Duodenal mucosa (tissue), 2 donors: ENCODE measurements around the gene LMNB1.
"Not testable (repeated sequence)": the region's sequence is repeated elsewhere in the genome, so short reads cannot be mapped to it uniquely, and the experiment has no call there.

Experiments
- H3K27ac ChIP-seq: one replicate; pipeline ENCODE4 v1.7.0; 2013; ENCODE audit warnings: low read depth, low read length
- H3K27me3 ChIP-seq, 2 donors: one replicate each; pipeline ENCODE4 v1.7.0; 2013; ENCODE audit warnings: low read length in 2 of 2, control low read depth in 1 of 2; ENCODE audit not compliant: insufficient read depth in 2 of 2, control insufficient read depth in 1 of 2
- H3K36me3 ChIP-seq, 2 donors: one replicate each; pipeline ENCODE4 v1.7.0; 2013; ENCODE audit warnings: low read length in 2 of 2, control low read depth in 1 of 2; ENCODE audit not compliant: insufficient read depth in 2 of 2, control insufficient read depth in 1 of 2
- H3K4me1 ChIP-seq, 2 donors: one replicate each; pipeline ENCODE4 v1.7.0; 2013; ENCODE audit warnings: low read length in 2 of 2, control low read depth in 1 of 2; ENCODE audit not compliant: insufficient read depth in 2 of 2, control insufficient read depth in 1 of 2
- H3K4me3 ChIP-seq, 2 donors: one replicate each; pipeline ENCODE4 v1.7.0; 2013; ENCODE audit warnings: low read length in 2 of 2, low read depth in 1 of 2
- H3K9ac ChIP-seq, 2 donors: one replicate each; pipeline ENCODE4 v1.7.0; 2013; ENCODE audit warnings: low read length in 2 of 2, low read depth in 1 of 2
- H3K9me3 ChIP-seq, 2 donors: one replicate each; pipeline ENCODE4 v1.7.0; 2013; ENCODE audit warnings: low read length in 2 of 2, control low read depth in 1 of 2; ENCODE audit not compliant: control insufficient read depth in 1 of 2

LMNB1 gene

GRCh38 chr5:126777975-126778674 lies 1.2 kb downstream of the LMNB1 start:
- no peaks in the 10 kb centered on the region for H3K36me3 ChIP-seq
- H3K9me3 ChIP-seq = no peaks in the 10 kb centered on the region
- peaks cover 17 to 26% of the 10 kb centered on the region in 2 donors for H3K4me1 ChIP-seq
- H3K27me3 ChIP-seq = no peaks in the 10 kb centered on the region
- H3K4me3 ChIP-seq = peak overlapping the region; percentile 75 to 94
- H3K9ac ChIP-seq = peak overlapping the region; percentile 85 to 95
- H3K27ac ChIP-seq = peak overlapping the region; percentile 81

GRCh38 chr5:126778675-126779403 lies 1.9 kb downstream of the LMNB1 start:
- H3K27ac ChIP-seq = peak overlapping the region; percentile 62
- peak overlapping the region; percentile 85 to 95 for H3K9ac ChIP-seq
- peak overlapping the region; percentile 75 to 94 for H3K4me3 ChIP-seq
- no peaks in the 10 kb centered on the region for H3K9me3 ChIP-seq
- H3K4me1 ChIP-seq = peaks cover 17 to 26% of the 10 kb centered on the region in 2 donors
- H3K27me3 ChIP-seq = no peaks in the 10 kb centered on the region
- H3K36me3 ChIP-seq = no peaks in the 10 kb centered on the region

- Histone ChIP-seq H3K27me3 (no peaks in the 10 kb centered on the region), H3K9ac (no peak overlapping the region), H3K9me3 (no peaks in the 10 kb centered on the region), H3K36me3 (no peaks in the 10 kb centered on the region), H3K4me1 (peaks cover 17 to 26% of the 10 kb centered on the region in 2 donors), H3K27ac (no peak overlapping the region), H3K4me3 (peak overlapping the region in 1 of 2 donors; percentile 40)
Observed at GRCh38 chr5:126780165-126780827, 3.4 kb downstream of the LMNB1 start.

- H3K36me3 ChIP-seq, H3K4me3 ChIP-seq, H3K27ac ChIP-seq, H3K27me3 ChIP-seq, H3K9ac ChIP-seq, H3K4me1 ChIP-seq, H3K9me3 ChIP-seq: not testable (repeated sequence)
Observed at GRCh38 chr5:126788409-126788808, 11.5 kb downstream of the LMNB1 start.

GRCh38 chr5:126793097-126793496 lies 16.2 kb downstream of the LMNB1 start:
- H3K36me3 ChIP-seq = no peaks in the 10 kb centered on the region
- no peaks in the 10 kb centered on the region for H3K9me3 ChIP-seq
- H3K27ac ChIP-seq = no peak overlapping the region
- no peak overlapping the region for H3K9ac ChIP-seq
- H3K27me3 ChIP-seq = no peaks in the 10 kb centered on the region
- H3K4me1 ChIP-seq = peaks cover under 1 to 4% of the 10 kb centered on the region in 2 donors
- no peak overlapping the region for H3K4me3 ChIP-seq

- H3K36me3 ChIP-seq, H3K9me3 ChIP-seq, H3K4me1 ChIP-seq, H3K4me3 ChIP-seq, H3K27ac ChIP-seq, H3K9ac ChIP-seq, H3K27me3 ChIP-seq: not testable (repeated sequence)
Observed at GRCh38 chr5:126793648-126794047, 16.7 kb downstream of the LMNB1 start.

- Histone ChIP-seq H3K27ac (no peak overlapping the region), H3K9ac (no peak overlapping the region), H3K9me3 (no peaks in the 10 kb centered on the region)
Observed at GRCh38 chr5:126794157-126794828, 17.4 kb downstream of the LMNB1 start.

GRCh38 chr5:126799780-126800179 lies 22.8 kb downstream of the LMNB1 start:
- H3K36me3 ChIP-seq = no peaks in the 10 kb centered on the region
- H3K4me3 ChIP-seq = no peak overlapping the region
- no peaks in the 10 kb centered on the region for H3K9me3 ChIP-seq
- H3K9ac ChIP-seq = no peak overlapping the region
- no peaks in the 10 kb centered on the region for H3K27me3 ChIP-seq
- H3K4me1 ChIP-seq = no peaks in the 10 kb centered on the region
- H3K27ac ChIP-seq = no peak overlapping the region

More at GRCh38 chr5:126794157-126794828, 17.4 kb downstream of the LMNB1 start:
- no peak overlapping the region for H3K4me3 ChIP-seq
- no peaks in the 10 kb centered on the region for H3K36me3 ChIP-seq
- peaks cover 0 to 2% of the 10 kb centered on the region in 2 donors for H3K4me1 ChIP-seq
- no peaks in the 10 kb centered on the region for H3K27me3 ChIP-seq

- no peak overlapping the region for H3K4me3 ChIP-seq
- H3K9ac ChIP-seq = no peak overlapping the region
- peaks cover 4 to 6% of the 10 kb centered on the region in 2 donors for H3K36me3 ChIP-seq
- no peaks in the 10 kb centered on the region for H3K27me3 ChIP-seq
- H3K9me3 ChIP-seq = no peaks in the 10 kb centered on the region
- H3K27ac ChIP-seq = no peak overlapping the region
- H3K4me1 ChIP-seq = no peaks in the 10 kb centered on the region
Observed at GRCh38 chr5:126801174-126801991, 24.4 kb downstream of the LMNB1 start.
